NCI-H2029 treated with DMSO at 0.1 percent for 48 hours (cell line): Measurements from ENCODE around the gene APP.

ENCODE experiments used
- DNase-seq: peaks from one replicate; lab custom pipeline; 2025; lab: John Stamatoyannopoulos, UW

APP gene

GRCh38 chr21:26126168-26126553, 44.4 kb downstream of the APP start:
- DNase-seq, result no peak

- no peak for DNase-seq
These were observed 45.0 kb downstream of the APP start for GRCh38 chr21:26125433-26126167.

GRCh38 chr21:26124896-26125295, 45.7 kb downstream of the APP start:
- no peak for DNase-seq

GRCh38 chr21:26124421-26124833, 46.1 kb downstream of the APP start:
- peak; percentile 36 for DNase-seq

- no peak for DNase-seq
These were observed 47.6 kb downstream of the APP start for GRCh38 chr21:26123012-26123411.

GRCh38 chr21:26120828-26121227, 49.7 kb downstream of the APP start:
- no peak for DNase-seq

- DNase-seq, result no peak
These were observed 50.7 kb downstream of the APP start for GRCh38 chr21:26119906-26120305.

GRCh38 chr21:26118938-26119540, 51.5 kb downstream of the APP start:
- DNase-seq, result no peak

GRCh38 chr21:26117972-26118367, 52.6 kb downstream of the APP start:
- DNase-seq, result no peak

- no peak for DNase-seq
These were observed 53.1 kb downstream of the APP start for GRCh38 chr21:26117324-26117971.

GRCh38 chr21:26116456-26117011, 54.0 kb downstream of the APP start:
- DNase-seq, result no peak

- no peak for DNase-seq
These were observed 54.7 kb downstream of the APP start for GRCh38 chr21:26115899-26116298.

- peak; percentile 97 for DNase-seq
These were observed 55.3 kb downstream of the APP start for GRCh38 chr21:26115305-26115704.

GRCh38 chr21:26112975-26113374, 57.6 kb downstream of the APP start:
- no peak for DNase-seq

- DNase-seq, result no peak
These were observed 58.3 kb downstream of the APP start for GRCh38 chr21:26112127-26112742.

- no peak for DNase-seq
These were observed 59.9 kb downstream of the APP start for GRCh38 chr21:26110715-26111114.

GRCh38 chr21:26107429-26107828, 63.1 kb downstream of the APP start:
- DNase-seq, result no peak

- DNase-seq, result no peak
These were observed 64.0 kb downstream of the APP start for GRCh38 chr21:26106562-26106961.

GRCh38 chr21:26105819-26106218, 64.8 kb downstream of the APP start:
- DNase-seq, result no peak

GRCh38 chr21:26100573-26100972, 70.0 kb downstream of the APP start:
- no peak for DNase-seq

GRCh38 chr21:26099610-26100219, 70.9 kb downstream of the APP start:
- DNase-seq, result no peak

- no peak for DNase-seq
These were observed 71.7 kb downstream of the APP start for GRCh38 chr21:26098772-26099397.
